Loucy (cell line): Measurements from ENCODE around the gene RFX3.

Experiments
- H2AFZ ChIP-seq: fragments of 200-600 bp; sonication (generic); 2 replicates; pipeline ENCODE4 v1.6.0; 2016; ENCODE audit warnings: antibody characterized with exemption, mild to moderate bottlenecking, low read length, moderate library complexity
- H3F3A ChIP-seq: fragments of 200-600 bp; 2 replicates; pipeline ENCODE4 v1.6.0; 2016; ENCODE audit warnings: antibody characterized with exemption, low read depth, mild to moderate bottlenecking
- H3K27me3 ChIP-seq: fragments of 200-600 bp; sonication (generic); 2 replicates; pipeline ENCODE4 v1.6.1; 2014; ENCODE audit warnings: low read length, mild to moderate bottlenecking; ENCODE audit not compliant: insufficient read depth, poor library complexity, severe bottlenecking
- H3K36me3 ChIP-seq: fragments of 200-600 bp; sonication (generic); 2 replicates; pipeline ENCODE4 v1.6.1; 2016; ENCODE audit warnings: low read length; ENCODE audit not compliant: insufficient read depth
- H3K4me1 ChIP-seq: fragments of 200-600 bp; sonication (generic); 2 replicates; pipeline ENCODE4 v1.5.1; 2014; ENCODE audit warnings: low read length, mild to moderate bottlenecking; ENCODE audit not compliant: insufficient read depth, poor library complexity, severe bottlenecking
- H3K4me2 ChIP-seq: fragments of 200-600 bp; sonication (generic); 2 replicates; pipeline ENCODE4 v1.6.0; 2014; ENCODE audit warnings: antibody characterized with exemption, low read length, low read depth, mild to moderate bottlenecking; ENCODE audit not compliant: poor library complexity, severe bottlenecking
- H3K4me3 ChIP-seq: fragments of 200-600 bp; sonication (generic); 2 replicates; pipeline ENCODE4 v1.5.1; 2014; ENCODE audit warnings: low read length, mild to moderate bottlenecking, mixed read lengths; ENCODE audit not compliant: poor library complexity, severe bottlenecking
- H3K79me2 ChIP-seq: fragments of 200-600 bp; sonication (generic); 2 replicates; pipeline ENCODE4 v1.6.1; 2014; ENCODE audit warnings: low read length; ENCODE audit not compliant: insufficient read depth
- H3K9ac ChIP-seq: fragments of 200-600 bp; sonication (generic); 2 replicates; pipeline ENCODE4 v1.6.0; 2014; ENCODE audit warnings: mild to moderate bottlenecking, low read depth, low read length, moderate library complexity; ENCODE audit not compliant: poor library complexity, severe bottlenecking
- H3K9me2 ChIP-seq: fragments of 200-600 bp; sonication (generic); replicated peaks from 2 replicates; pipeline ENCODE4 v1.6.1; 2016; ENCODE audit warnings: low read depth, low read length, mixed read lengths
- H3K9me3 ChIP-seq: fragments of 200-600 bp; sonication (generic); 2 replicates; pipeline ENCODE4 v1.6.1; 2014; ENCODE audit warnings: mild to moderate bottlenecking, antibody characterized with exemption, low read length, low read depth; ENCODE audit not compliant: insufficient read depth
- H4K20me1 ChIP-seq: fragments of 200-600 bp; sonication (generic); 2 replicates; pipeline ENCODE4 v1.6.0; 2014; ENCODE audit warnings: antibody characterized with exemption, low read length, mild to moderate bottlenecking; ENCODE audit not compliant: insufficient read depth, poor library complexity, severe bottlenecking
- CTCF ChIP-seq: fragments of 200-600 bp; sonication (generic); conservative IDR thresholded peaks from 2 replicates; pipeline ENCODE4 v1.5.1; 2014; ENCODE audit warnings: mild to moderate bottlenecking, antibody characterized with exemption, low read length
- EZH2phosphoT487 ChIP-seq: fragments of 200-600 bp; IDR thresholded peaks from 2 replicates; pipeline ENCODE4 v1.6.1; 2018; ENCODE audit warnings: antibody characterized with exemption, mild to moderate bottlenecking, moderate library complexity, borderline replicate concordance

Gene RFX3

GRCh38 chr9:3502560-3503398, 23.0 kb downstream of the RFX3 start:
- Histone ChIP-seq H3K27me3 (no peaks in the 10 kb centered on the region), H2AFZ (no peak overlapping the region), H3K9me3 (no peaks in the 10 kb centered on the region), H3K4me1 (peaks cover 17% of the 10 kb centered on the region), H3K79me2 (no peaks in the 10 kb centered on the region), H3F3A (peaks cover 2% of the 10 kb centered on the region; the same call in 1 of the 2 replicates), H3K36me3 (no peaks in the 10 kb centered on the region), H3K9me2 (no peaks in the 10 kb centered on the region), H3K4me3 (no peak overlapping the region), H4K20me1 (no peaks in the 10 kb centered on the region), H3K4me2 (no peak overlapping the region), H3K9ac (no peak overlapping the region)
- TF ChIP-seq EZH2phosphoT487 (no peak), CTCF (no peak)

GRCh38 chr9:3500044-3500443, 25.8 kb downstream of the RFX3 start:
- no peaks in the 10 kb centered on the region for H3K79me2 ChIP-seq
- H2AFZ ChIP-seq: peak overlapping the region; percentile 14; the same call in 1 of the 2 replicates
- peaks cover 6% of the 10 kb centered on the region; the same call in 1 of the 2 replicates for H3F3A ChIP-seq
- no peaks in the 10 kb centered on the region for H3K9me3 ChIP-seq
- H4K20me1 ChIP-seq: no peaks in the 10 kb centered on the region
- H3K4me2 ChIP-seq: peak overlapping the region; percentile 48
- H3K4me1 ChIP-seq: peaks cover 22% of the 10 kb centered on the region
- no peaks in the 10 kb centered on the region for H3K9me2 ChIP-seq
- H3K36me3 ChIP-seq: no peaks in the 10 kb centered on the region
- peak overlapping the region; percentile 37 for H3K4me3 ChIP-seq
- no peaks in the 10 kb centered on the region for H3K27me3 ChIP-seq
- peak overlapping the region; percentile 28 for H3K9ac ChIP-seq
- TF ChIP-seq CTCF: no peak
- TF ChIP-seq EZH2phosphoT487: no peak

GRCh38 chr9:3498691-3499090, 27.1 kb downstream of the RFX3 start:
- Histone ChIP-seq H3K9ac (peak overlapping the region; percentile 28), H3K4me1 (peaks cover 22% of the 10 kb centered on the region), H4K20me1 (no peaks in the 10 kb centered on the region), H3K27me3 (no peaks in the 10 kb centered on the region), H3K4me2 (peak overlapping the region; percentile 10), H3K9me2 (no peaks in the 10 kb centered on the region), H3F3A (peaks cover 6% of the 10 kb centered on the region; the same call in 1 of the 2 replicates), H3K9me3 (no peaks in the 10 kb centered on the region), H3K79me2 (no peaks in the 10 kb centered on the region), H3K4me3 (no peak overlapping the region), H3K36me3 (no peaks in the 10 kb centered on the region), H2AFZ (no peak overlapping the region)
- no peak for TF ChIP-seq CTCF
- no peak for TF ChIP-seq EZH2phosphoT487
